Stimulated activated CD8-positive, alpha-beta memory T cell treated with anti-CD3 and anti-CD28 coated beads, Interleukin-4, amount 100 ng/mL, for 48 hours (primary cell): ENCODE measurements around the gene DHX29.

Source experiments
- DNase-seq: peaks from one replicate; pipeline ENCODE4 v3.0.0-alpha.2; 2020

DHX29 gene

DNA sequence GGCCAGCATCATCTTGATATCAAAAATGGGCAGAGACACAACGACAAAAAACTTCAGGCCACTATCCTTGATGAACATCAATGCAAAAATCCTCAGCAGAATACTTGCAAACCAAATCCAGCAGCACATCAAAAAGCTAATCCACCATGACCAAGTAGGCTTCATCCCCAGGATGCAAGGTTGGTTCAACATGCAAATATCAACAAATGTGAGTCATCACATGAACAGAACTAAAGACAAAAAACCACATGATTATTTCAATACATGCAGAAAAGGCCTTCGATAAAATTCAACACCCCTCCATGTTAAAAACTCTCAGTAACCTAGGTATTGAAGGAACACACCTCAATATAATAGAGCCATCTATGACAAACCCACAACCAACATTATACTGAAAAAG lies 8.8 kb upstream of the DHX29 start:
- DNase-seq = no peak

DNA sequence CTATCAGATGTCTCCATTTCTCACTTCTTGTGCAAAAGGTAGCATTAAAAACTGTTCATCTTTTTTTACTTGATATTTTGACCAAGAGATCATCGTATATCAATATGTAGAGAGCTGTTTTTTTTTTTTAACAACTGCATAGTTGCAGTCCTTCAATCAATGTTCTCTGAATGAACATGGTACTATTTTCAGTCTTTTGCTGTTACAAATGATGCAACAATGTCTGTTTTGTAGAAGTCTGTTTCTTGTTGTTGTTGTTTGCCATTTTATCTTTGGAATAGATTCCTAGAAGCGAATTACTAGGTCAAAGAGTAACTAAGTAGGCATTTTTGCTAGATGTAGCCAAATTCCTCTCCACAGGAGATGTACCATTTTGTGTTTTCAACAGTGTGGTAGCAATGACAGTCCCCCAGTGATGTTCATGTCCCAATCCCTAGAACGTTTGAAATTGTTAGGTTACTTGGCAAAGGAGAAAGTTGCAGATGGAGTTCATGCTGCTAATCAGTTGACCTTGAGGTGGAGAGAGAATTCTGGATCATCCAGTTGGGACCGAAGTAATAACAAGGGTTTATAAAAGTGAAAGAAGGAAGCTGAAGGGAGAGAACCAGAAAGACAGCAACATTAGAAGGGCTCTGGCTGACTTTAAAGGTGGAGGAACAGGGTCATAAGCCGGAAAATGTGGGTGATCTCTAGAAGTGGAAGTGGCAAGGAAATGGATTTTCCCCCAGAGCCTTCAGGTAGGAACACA lies 6.5 kb upstream of the DHX29 start:
- no peak for DNase-seq

DNA sequence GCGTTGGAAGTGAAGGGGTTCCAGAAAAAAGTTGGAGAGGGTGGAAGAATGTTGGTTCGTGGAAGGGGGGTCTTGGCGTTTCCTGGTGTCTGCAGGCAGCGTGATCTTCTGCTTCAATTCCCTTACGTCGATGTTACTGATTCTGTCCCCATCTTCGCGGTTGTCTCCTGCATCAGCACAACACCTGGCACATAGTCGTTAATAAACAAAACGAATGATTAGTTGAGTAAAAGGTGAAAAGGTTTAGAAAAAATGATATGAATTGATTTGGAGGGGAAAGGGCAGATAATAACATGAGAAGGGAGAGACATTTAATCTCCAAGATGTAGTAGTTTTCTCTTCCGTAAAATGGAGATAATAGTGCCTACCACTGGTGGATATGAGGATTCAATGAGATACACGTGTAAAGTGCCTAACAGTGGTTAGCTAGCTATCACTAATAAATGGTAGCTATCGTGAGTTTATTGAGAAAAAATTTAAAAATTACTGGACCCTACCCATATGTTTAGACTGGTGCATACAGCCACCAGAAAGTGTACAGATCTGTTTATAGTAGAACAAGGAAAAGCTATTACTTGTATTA lies 851 bp upstream of the DHX29 start:
- peak; percentile 32 for DNase-seq

DNA sequence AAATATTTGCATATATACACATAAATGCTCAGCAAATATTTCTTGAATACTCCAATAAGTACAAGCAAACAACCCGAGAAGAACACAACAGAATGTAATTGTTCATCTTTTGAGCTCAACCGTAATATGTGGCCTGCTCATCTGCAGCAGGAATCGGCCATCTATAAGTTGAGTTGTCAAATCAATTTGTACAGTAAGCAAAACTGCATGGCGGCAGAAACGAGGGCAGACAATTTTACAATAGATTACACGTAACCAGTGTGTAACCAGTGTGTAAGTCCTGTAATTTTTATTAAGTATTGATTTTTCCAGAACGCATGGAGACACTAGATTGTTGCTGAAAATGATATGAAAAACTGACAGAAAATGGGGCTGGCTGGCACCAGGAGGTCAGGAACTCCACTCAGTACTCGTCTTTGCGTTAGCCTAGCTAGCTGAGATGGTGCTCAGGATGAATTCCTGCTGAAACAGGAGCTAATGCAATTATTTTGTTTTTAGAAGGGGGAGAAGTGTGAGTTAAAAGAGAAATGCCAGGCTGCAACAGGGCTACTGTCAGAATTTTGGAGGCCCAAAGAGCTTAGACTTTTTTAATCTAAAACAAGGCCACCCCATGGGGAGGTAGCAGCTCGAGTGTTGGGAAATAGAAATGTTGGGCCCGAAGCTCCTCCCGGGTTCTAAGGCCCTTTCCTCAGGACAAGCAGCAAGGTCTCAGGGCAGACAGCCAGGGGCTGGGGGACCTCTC lies 682 bp downstream of the DHX29 start:
- DNase-seq = no peak

DNA sequence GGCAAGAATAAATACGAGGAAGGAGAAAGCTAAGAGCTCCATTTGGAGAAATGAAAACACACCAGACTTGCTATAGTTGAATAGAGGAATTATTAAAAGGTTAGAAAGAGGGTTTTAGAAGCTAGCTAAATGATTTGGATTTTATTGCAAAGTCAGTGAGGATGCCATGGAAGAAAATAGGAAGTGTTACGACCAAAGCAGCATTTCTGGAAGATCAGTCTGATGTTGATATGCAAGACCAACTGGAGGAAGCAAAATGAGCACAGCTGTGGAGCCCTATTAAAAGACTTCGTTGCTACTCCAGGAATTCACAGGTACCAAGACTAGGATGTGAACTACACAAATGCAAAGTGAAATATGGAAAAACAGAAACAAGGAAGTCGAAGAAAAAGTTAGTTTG lies 2.1 kb downstream of the DHX29 start:
- no peak for DNase-seq

DNA sequence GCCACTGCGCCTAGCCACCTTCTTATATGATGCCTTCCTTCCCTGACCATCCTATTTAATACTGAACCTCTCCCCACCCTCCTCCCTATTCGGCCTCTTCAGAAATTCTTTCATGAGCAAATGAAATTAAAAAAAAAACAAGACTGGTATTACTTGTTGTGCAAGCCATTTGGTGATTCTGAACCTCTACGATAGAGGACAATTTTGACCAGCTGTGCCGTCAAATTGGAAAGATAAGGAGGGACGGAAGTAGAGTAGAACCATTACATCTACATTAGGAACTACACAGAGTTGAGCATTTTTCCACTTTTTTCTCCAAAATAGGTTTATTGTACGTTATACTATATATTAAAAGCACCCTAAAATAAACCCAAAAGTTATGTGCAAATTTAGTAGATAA lies 2.9 kb downstream of the DHX29 start:
- no peak for DNase-seq

DNA sequence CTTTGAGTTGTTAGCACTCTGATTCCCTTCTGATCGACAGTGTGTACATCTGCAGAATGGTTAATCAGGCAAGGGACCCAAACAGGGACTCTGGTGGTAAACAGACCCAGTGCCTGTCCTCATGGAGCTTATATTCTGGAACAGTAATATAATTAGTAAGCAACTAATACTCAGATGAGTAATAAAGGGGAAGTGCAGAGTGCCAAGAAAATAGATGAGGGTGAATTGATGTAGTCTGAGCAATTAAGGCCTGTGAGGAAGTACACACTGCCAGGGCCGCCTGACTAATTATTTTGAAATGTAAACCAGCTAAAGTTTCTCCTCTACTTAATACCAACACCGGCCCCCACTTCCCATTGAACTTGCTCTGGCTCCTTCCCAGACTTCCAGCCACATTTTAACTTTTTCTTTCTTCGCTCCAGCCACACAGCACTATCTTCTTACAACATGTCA lies 4.2 kb downstream of the DHX29 start:
- DNase-seq = no peak

DNA sequence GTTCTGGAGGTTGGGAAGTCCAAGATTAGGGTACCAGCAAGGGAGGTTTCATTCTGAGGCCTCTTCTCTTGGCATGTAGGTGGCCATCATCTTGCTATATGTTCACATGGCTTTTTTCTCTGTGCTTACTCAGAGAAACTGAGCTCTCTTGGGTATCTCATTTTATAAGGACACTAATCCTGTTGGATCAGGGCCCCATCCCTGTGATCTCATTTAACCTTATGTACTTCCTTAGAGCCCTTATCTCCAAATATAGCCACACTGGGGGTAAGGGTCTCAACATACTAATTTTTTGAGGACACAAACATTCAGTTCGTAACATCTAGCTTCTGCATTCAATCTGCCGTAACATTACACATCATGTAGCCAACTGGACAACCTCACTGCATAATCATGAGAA lies 6.6 kb downstream of the DHX29 start:
- no peak for DNase-seq

DNA sequence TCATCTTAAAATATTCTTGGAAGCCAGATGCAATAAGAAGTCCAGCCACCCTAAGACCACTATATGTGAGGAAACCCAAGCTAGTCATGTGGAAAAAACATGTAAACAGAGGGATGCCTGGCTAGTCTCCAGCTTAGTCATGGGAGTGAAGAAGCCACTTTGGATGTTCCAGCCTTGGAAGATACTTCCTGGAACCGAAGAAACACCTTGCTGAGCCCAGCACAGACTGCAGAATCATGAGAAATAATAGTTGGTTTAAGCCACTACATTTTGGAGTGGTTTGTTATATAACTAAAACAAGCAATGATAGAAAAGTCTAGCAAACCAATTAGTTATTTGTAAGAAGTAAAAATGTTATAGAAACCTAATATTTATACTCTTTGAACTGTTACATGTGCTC lies 12.6 kb downstream of the DHX29 start:
- DNase-seq = no peak

DNA sequence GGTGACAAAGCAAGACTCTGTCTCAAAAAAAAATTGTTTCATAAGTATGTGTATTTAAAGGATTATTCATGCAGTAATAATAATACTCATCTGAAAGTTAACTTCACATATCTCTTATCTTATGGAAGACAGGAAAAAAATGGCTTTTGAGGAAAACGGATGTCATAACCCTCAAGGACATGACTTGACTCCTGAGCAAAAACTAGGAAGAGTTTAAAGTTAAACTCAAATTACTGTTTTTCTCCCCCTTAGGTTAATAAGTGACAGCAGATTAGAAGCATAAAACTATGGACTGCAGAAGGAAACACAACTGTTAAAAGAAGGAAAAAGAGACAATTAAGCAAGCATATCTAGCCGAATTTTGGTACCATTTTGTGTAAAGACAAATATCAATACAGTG lies 16.5 kb downstream of the DHX29 start:
- DNase-seq = no peak

DNA sequence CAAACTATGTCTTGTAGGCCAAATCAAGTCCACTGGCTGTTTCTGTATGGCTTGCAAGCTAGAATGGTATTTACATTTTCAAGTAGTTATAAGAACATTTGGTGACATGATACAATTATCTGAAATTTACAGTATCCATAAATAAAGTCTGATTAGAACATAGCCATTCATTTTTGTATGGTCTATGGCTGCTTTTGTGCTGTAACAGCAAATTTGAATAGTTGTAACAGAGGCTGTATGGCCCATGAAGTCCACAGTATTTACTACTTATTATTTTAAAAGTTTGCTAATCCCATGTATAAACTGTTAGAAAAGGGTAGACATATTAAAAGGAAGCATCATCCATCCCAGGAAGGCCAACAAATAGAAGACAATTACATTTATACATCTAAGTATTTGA lies 17.7 kb downstream of the DHX29 start:
- no peak for DNase-seq

DNA sequence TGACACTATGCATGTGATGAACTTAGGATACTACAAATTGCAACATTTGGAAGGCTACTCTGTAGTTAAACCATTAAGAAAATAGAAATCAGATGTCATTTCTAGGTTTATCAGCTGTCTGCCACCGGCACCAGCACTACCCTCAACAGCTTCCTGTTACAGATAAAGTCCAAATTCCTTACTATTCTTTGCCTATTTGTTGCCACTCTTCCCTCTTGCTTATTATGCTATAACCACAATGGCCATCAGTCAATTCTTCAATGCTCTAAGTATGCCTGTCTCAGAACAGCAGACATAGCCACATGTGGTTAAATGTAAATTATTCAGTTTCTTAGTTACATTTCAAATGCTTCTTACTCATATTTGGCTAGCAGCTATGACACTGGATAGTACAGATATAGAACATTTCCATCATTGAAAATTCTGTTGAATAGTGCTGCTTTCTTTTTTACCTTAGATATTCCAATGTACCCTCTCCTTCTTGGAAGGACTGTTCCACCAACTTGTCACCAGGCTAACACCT lies 21.0 kb downstream of the DHX29 start:
- DNase-seq = no peak

DNA sequence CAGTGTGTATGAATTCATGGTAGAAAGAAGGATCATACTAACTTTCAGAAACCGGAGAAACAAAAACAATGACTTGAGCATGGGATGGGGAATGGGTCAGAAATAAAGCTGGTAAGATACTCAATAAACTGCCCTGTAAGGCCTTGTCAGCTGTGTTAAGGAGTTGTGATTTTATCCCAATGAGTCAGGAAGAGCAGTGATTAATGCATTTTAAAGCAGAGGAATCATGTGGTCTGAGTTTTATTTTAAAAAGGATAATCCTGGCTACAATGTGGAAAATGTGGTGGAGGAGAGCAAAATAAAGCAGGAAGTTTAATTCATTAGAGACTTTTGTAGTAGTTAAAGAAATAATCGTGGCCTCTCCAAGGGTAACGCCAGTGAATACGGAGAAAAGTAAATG lies 28.7 kb downstream of the DHX29 start:
- no peak for DNase-seq

DNA sequence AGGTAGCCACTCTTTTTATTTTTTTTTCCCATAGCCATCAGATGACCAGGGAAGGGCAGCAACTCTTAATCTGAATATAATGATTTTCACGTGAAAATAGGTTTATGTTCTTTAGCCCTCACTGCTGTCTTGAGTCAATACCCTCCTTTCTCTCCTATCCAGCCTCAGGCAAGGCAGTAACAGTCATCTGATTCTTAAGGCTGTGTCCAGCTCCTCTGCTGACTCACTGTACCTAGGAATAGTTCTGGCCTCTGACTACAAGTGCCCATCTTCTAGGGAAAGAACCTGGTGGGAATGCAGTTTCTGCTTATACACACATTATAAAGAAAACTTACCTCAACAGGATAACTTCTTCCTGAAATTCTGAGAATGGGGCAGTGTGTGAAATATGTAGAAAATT lies 30.7 kb downstream of the DHX29 start:
- no peak for DNase-seq

DNA sequence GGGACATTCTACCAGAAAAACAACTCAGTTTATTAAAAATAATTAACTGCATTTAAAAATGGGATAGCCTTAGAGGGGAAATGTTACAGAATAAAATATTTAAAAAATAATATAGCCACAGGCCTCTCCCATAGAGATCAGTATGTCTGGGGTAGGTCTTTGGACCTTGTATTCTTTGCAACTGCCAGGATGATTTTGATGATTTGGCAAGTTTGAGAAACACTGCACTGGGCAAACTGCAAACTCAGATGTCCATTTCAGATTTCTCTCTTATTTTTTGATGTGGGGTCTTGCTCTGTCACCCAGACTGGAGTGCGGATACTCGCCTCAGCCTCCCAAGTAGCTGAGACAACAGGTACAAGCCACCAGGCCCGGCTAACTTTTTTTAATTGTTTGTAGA lies 49.2 kb downstream of the DHX29 start:
- DNase-seq = no peak

DNA sequence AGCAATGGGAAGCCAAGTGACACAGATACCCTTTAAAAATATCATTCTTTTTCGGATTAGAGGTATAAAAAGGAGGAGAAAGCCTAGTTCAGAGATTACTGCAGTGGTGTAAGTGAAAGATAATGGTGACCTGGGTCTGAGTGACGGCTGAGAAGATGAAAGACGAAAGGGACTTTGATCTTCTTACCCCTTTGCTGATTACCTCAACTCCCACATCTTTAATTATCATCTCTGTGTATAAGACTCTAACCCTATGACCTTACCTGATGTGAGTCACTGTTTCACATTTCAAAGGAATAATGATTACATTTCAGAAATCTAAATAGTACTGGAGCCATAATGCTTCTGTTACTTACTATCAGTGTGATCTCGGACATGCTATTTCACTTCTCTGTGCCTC lies 52.7 kb downstream of the DHX29 start:
- DNase-seq = no peak

DNA sequence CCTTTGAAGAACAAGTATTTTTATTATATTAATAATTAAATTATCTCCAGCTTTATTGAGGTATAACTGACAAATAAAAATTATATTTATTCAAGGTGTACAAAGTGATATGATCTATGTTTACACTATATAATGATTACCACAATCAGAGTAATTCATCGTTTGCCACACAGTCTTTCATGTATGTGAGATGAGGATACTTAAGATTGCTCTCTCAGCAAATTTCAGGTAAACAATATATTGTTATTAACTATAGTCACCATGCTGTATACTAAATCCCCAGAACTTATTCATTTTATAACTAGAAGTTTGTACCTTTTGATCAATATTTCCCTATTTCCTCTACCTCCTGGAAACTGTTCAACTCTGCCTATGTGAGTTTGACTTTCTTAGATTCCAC lies 57.4 kb downstream of the DHX29 start:
- no peak for DNase-seq

DNA sequence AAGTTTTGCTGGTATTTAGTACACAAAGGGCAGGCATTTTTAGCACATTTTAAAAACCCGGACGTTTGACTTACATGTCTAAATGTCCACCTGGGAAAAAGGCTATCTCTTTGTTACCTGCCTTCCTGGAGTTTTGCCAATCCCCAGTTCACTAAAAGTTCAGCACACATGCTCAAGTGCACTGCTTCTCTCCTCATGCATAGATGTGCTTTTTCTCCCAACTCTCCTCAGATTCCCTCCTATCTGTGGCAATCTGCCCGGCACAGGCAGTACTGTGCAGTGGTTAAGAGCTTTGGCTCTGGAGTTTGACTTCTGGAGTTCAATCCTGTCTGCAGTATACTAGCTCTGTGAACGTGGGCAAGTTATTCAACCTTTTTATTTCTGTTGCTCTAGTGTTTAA lies 65.7 kb downstream of the DHX29 start:
- DNase-seq = no peak

DNA sequence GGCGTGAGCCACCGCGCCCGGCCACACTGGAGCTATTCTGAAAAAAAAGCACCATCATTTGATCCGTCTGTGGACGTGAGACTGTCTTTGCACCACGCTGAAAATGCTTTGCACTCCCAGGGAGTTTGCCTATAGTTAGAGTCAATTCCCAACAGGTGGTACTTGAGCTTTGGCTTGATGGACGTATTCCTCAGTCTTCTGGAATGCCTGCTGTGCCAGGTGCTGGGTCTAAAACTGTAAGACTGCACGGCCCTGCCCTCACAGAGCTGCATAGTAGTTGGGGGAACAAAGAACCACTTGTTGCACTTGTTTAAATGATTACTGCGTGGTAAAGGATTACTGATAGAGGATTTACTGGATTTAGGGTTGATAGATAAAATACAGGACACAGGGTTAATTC lies 70.7 kb downstream of the DHX29 start:
- no peak for DNase-seq

DNA sequence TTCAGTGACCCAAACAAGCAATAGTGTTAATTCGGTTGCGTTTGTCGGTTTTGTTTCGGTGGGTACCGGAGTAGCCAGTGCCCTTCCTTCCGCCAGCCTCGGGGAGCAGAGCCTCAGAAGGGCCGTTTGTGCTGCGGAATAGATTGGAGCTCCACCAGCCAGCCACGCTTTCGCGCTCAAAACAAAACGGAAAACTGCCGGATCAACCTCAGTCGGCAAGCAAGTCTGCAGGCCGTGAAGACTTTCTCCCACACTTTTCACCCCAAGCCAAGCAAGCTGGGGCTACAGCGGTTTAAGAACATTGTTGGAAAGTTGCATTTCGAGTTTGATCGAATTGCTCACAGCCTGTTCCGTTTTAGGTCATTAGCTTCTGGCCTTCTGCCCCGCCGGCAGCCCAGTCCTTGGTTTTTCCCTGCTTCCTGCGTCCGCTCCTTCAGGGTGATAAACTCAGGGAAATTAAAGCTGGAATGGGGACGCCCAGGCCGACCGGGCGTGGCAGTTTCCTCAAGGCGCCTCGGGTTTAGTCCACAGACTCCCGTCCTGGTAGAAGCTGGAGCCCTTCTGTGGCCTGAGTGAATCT lies 73.3 kb downstream of the DHX29 start:
- no peak for DNase-seq

DNA sequence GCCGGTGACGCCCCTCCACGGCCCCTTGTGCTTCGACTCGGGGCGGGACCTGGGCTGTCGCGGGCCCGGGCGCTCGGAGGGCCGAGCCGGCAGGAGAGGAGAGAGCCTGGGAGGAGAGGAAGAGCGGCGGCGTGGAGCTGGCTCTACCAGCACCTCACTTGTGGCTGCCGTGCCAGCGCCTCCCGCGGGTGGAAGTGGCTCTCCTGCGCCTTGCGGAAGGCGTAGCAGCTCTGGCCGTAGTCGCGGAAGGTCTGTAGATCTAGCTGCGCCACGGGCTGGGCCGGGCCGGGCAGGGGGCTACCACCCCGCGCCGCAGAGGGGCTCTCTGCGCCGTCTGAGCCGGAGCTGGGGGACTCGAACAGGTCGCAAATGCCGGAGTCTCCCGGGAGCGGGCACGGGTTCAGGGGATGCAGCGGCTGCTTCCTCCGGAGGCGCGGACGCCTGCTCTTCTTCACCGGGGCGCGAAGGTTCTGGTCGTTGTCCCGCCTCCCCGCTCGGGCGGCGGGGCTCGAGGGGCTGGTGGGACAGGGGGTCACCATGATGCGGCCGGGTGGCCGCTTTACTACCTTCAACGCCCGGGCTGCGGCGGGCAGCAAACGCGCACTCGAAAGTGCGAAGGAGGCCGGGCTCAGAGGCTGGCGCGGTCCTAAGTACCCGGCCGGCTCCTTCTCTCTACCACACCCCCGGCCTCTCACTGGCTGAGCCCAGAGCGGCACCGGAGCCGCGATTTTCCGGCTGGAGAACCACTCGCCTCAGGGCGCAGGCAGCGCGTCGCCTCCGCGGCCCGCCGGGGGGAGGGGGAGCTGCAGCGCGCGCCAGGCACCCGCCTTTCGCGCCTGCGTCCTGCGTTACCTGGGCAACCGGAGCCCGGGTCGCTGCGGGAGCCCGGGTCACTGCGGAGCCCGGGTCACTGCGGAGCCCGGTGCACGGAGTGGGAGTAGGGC lies 74.2 kb downstream of the DHX29 start, which contains the start of gene CCNO:
CCNO (minus strand) TSS at position 624 of the 944 bp plus-strand sequence; CDS start at position 539, 85 bp downstream.
- DNase-seq = peak; percentile 69

DNA sequence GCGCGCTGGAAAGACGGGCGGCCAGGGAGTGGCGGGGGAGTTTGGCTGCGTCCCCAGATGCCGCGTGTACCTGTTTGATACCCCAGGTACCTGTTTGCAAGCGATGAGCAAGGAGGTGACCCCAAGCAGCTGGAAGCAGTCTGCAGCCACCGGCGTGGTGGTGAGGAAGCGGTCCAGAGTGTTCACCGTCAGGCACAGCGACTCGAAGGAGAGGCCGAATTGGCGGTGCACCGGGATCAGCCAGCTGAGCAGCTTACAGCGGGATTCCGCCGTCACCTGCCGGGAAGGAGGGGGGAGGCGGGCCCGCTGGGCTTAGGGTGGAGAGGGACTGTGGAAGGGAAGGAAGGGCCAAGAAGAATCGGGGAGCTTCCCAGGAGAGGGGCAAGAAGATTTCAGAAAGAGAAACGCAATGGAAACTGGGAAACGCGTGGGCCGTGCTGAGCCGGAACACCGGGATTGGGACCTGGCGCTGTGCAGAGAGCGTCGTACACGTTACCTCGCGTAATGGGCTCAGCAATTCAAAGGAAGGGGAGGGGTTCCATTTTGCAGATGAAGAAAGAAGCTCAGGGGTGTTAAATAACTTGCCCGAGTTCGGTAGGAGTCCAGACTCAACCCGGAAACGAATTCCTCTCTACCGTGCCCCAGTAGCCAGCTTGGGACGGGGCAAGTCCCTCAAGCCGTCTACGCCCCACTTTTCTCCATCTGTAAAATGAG lies 75.1 kb downstream of the DHX29 start:
- no peak for DNase-seq
